Mesothelial cell of epicardium (in vitro differentiated cells): ENCODE data around the gene CCN5. TPM values are rescaled to one million over a fixed set of nuclear protein-coding genes. Genes with fewer than 3 reads are reported as not detected.

Source experiments
- DNase-seq, 2 experiments: peaks; one replicate each; pipeline ENCODE4 v3.0.0; 2021; ENCODE audit warnings: low spot score in 2 of 2; ENCODE audit not compliant: unreplicated experiment in 2 of 2
- H3K27ac Mint-ChIP-seq: 2 replicates; pipeline ENCODE4 v1.8.0; 2021; ENCODE audit warnings: mixed read lengths
- H3K27me3 Mint-ChIP-seq: 2 replicates; pipeline ENCODE4 v1.8.0; 2021; ENCODE audit warnings: low read depth, mixed read lengths
- H3K36me3 Mint-ChIP-seq: 2 replicates; pipeline ENCODE4 v1.8.0; 2021; ENCODE audit warnings: mixed read lengths
- H3K4me1 Mint-ChIP-seq: 2 replicates; pipeline ENCODE4 v1.8.0; 2021; ENCODE audit warnings: mixed read lengths
- H3K4me3 Mint-ChIP-seq: 2 replicates; pipeline ENCODE4 v1.8.0; 2021; ENCODE audit warnings: mild to moderate bottlenecking, moderate library complexity, mixed read lengths
- H3K9me3 Mint-ChIP-seq: 2 replicates; pipeline ENCODE4 v1.8.0; 2021; ENCODE audit warnings: mixed read lengths
- CTCF ChIP-seq: fragments of 200-600 bp; sonication (generic); IDR thresholded peaks from one replicate; pipeline ENCODE4 v1.5.0; 2021; ENCODE audit warnings: antibody characterized with exemption; ENCODE audit not compliant: unreplicated experiment
- total RNA-seq: library from RNA; stranded (reverse); gene quantifications from 3 replicates; pipeline ENCODE4 v1.2.1, GENCODE V29; 2021

The CCN5 gene
- total RNA-seq, 1 donor from 2014 or later: not detected

- Mint-ChIP-seq H3K36me3 (no peaks in the 10 kb centered on the region), H3K4me1 (no peaks in the 10 kb centered on the region), H3K27me3 (no peaks in the 10 kb centered on the region), H3K27ac (no peak overlapping the region), H3K4me3 (no peak overlapping the region), H3K9me3 (no peaks in the 10 kb centered on the region)
- no peak for TF ChIP-seq CTCF
- DNase-seq: no peak
Measured at GRCh38 chr20:44709380-44709779, 5.8 kb upstream of the CCN5 start.

DNA sequence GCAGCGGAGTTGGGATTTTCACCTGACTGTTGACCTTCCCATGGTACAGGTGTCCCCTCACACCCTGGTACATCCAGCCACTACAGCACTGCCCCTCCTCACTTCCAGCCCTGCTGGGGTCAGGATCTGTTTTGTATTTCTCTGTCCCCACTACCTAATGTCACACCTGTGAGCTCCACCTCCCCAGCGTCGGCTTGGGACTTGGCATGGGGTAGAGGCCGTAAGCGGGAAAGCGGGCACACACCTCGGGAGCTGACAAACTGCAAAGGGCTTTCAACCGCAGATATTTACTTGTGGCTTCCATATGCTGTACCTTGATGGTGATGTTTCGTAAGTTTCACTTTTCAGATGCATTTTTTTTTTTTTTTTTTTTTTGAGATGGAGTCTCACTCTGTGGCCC lies 5.4 kb upstream of the CCN5 start:
- no peaks in the 10 kb centered on the region for H3K36me3 Mint-ChIP-seq
- no peak for DNase-seq
- H3K27ac Mint-ChIP-seq: no peak overlapping the region
- H3K27me3 Mint-ChIP-seq: no peaks in the 10 kb centered on the region
- H3K9me3 Mint-ChIP-seq: no peaks in the 10 kb centered on the region
- no peak overlapping the region for H3K4me3 Mint-ChIP-seq
- no peak for TF ChIP-seq CTCF
- H3K4me1 Mint-ChIP-seq: no peaks in the 10 kb centered on the region

DNA sequence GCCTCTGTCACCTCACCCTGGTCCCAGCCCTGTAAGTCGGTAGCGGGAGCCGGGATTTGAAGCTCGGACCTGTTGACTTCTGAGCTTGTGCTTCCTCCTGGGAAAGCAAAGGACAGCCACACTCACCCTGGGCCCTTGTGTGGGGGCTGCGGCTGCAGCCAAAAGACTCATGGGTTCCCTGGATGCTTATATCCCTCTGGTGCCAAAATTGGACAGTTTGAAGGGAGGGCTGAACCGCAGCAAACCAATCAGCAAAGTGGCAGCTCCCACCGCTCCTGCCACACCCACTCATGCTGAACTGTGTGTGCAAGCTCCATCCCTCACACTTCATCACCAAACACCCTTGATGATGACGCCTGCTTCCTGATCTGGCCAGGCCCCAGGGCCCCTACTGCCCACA lies 3.9 kb upstream of the CCN5 start:
- Mint-ChIP-seq H3K9me3 (no peaks in the 10 kb centered on the region), H3K4me3 (no peak overlapping the region), H3K27ac (no peak overlapping the region), H3K36me3 (no peaks in the 10 kb centered on the region), H3K4me1 (no peaks in the 10 kb centered on the region), H3K27me3 (no peaks in the 10 kb centered on the region)
- DNase-seq: no peak
- TF ChIP-seq CTCF: no peak

GRCh38 chr20:44714102-44714700 lies 968 bp upstream of the CCN5 start:
- TF ChIP-seq CTCF: no peak
- Mint-ChIP-seq H3K4me1 (no peaks in the 10 kb centered on the region), H3K4me3 (no peak overlapping the region), H3K36me3 (no peaks in the 10 kb centered on the region), H3K9me3 (no peaks in the 10 kb centered on the region), H3K27me3 (no peaks in the 10 kb centered on the region), H3K27ac (no peak overlapping the region)
- DNase-seq: no peak

GRCh38 chr20:44715499-44716308 lies 535 bp downstream of the CCN5 start:
- Mint-ChIP-seq H3K4me3 (no peak overlapping the region), H3K36me3 (no peaks in the 10 kb centered on the region), H3K27me3 (no peaks in the 10 kb centered on the region), H3K9me3 (no peaks in the 10 kb centered on the region), H3K27ac (no peak overlapping the region), H3K4me1 (no peaks in the 10 kb centered on the region)
- TF ChIP-seq CTCF: no peak
- no peak for DNase-seq
